HepG2 (cell line): Measurements from ENCODE around the gene ADARB2.

Experiments
- MAFG ChIP-seq: sonication (generic); formaldehyde crosslinking; IDR thresholded peaks from 2 replicates; pipeline ENCODE4 v1.5.1; 2020; ENCODE audit warnings: mild to moderate bottlenecking, missing genetic modification reagents
- RAD21 ChIP-seq: fragments of 450-650 bp; formaldehyde crosslinking; IDR thresholded peaks from 2 replicates; pipeline ENCODE4 v1.5.0; 2020; ENCODE audit warnings: mild to moderate bottlenecking
- TBL1XR1 ChIP-seq: fragments of 150-350 bp; IDR thresholded peaks from 2 replicates; pipeline ENCODE4 v1.6.1; 2014; ENCODE audit warnings: borderline replicate concordance, low read length; ENCODE audit not compliant: partially characterized antibody
- ZBTB7A ChIP-seq: sonication (generic); formaldehyde crosslinking; IDR thresholded peaks from 2 replicates; pipeline ENCODE4 v1.8.0; 2022; ENCODE audit warnings: mild to moderate bottlenecking, missing genetic modification reagents
- TF ChIP-seq, protein P1 (sequence below): sonication (generic); formaldehyde crosslinking; IDR thresholded peaks from 2 replicates; pipeline ENCODE4 v1.5.0; 2020; ENCODE audit warnings: mild to moderate bottlenecking, missing genetic modification reagents, moderate library complexity
- TF ChIP-seq, protein P2 (sequence below): sonication (generic); formaldehyde crosslinking; IDR thresholded peaks from 2 replicates; pipeline ENCODE4 v1.5.0; 2020; ENCODE audit warnings: missing genetic modification reagents, mild to moderate bottlenecking, borderline replicate concordance

DNA sequence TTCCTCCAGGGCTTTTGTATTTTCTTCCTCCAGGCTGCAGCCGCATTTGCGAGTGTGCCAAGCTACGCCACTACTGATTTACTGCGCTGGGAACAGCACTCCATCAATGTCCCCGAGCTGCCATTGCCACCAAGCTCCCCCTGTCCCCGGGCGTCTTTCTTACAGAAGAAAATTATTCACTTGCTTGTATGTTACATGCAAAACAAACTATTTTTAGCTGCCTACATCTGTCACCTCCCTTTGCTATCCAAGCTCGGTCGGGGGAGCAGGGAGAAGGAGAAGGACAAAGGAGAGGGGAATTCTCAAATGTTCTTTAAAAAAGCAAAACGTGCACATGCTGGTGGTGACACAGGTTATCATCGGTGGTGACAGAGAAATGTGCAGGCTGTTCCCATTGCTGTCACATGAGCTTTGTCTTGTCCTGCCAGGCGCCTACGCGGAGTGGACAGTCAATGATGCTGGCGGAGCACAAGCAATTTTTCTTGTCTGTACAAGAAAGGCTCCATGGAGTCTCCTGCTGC is 93.1 kb downstream of the ADARB2 start:
- TF ChIP-seq ZBTB7A = no peak
- no peak for TF ChIP-seq RAD21 (CRISPR knock-in tag)
- TF ChIP-seq TBL1XR1 = no peak
- TF ChIP-seq, protein P1, sequence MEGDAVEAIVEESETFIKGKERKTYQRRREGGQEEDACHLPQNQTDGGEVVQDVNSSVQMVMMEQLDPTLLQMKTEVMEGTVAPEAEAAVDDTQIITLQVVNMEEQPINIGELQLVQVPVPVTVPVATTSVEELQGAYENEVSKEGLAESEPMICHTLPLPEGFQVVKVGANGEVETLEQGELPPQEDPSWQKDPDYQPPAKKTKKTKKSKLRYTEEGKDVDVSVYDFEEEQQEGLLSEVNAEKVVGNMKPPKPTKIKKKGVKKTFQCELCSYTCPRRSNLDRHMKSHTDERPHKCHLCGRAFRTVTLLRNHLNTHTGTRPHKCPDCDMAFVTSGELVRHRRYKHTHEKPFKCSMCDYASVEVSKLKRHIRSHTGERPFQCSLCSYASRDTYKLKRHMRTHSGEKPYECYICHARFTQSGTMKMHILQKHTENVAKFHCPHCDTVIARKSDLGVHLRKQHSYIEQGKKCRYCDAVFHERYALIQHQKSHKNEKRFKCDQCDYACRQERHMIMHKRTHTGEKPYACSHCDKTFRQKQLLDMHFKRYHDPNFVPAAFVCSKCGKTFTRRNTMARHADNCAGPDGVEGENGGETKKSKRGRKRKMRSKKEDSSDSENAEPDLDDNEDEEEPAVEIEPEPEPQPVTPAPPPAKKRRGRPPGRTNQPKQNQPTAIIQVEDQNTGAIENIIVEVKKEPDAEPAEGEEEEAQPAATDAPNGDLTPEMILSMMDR (CRISPR knock-in tag) = no peak
- TF ChIP-seq MAFG = no peak
- TF ChIP-seq, protein P2, sequence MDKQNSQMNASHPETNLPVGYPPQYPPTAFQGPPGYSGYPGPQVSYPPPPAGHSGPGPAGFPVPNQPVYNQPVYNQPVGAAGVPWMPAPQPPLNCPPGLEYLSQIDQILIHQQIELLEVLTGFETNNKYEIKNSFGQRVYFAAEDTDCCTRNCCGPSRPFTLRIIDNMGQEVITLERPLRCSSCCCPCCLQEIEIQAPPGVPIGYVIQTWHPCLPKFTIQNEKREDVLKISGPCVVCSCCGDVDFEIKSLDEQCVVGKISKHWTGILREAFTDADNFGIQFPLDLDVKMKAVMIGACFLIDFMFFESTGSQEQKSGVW = no peak
